Neural progenitor cell (in vitro differentiated cells): ENCODE measurements around the gene PTH2.

Source experiments
- CTCF ChIP-seq: fragments of 200-600 bp; sonication (generic); IDR thresholded peaks from 2 replicates; pipeline ENCODE4 v1.5.1; 2017; ENCODE audit warnings: antibody characterized with exemption, mild to moderate bottlenecking
- EZH2 ChIP-seq: fragments of 200-600 bp; sonication (generic); IDR thresholded peaks from 2 replicates; pipeline ENCODE4 v1.6.1; 2017; ENCODE audit warnings: antibody characterized with exemption, mild to moderate bottlenecking, moderate library complexity

GRCh38 chr19:49423071-49423984, at the start of gene PTH2:
- TF ChIP-seq CTCF (no peak), EZH2 (peak; percentile 86)
